H1 (cell line): ENCODE results near the gene FOXN1. TPM values are rescaled to one million over a fixed set of nuclear protein-coding genes. Genes with fewer than 3 reads are reported as not detected.

ENCODE experiments used
- CHD1 ChIP-seq: IDR thresholded peaks from 2 replicates; pipeline ENCODE4 v1.6.1; 2012; ENCODE audit warnings: low read depth, low read length, improper control_type of control experiment
- CHD7 ChIP-seq: fragments of 300-600 bp; sonication (generic); IDR thresholded peaks from 2 replicates; pipeline ENCODE4 v1.7.1; 2012; ENCODE audit warnings: low read length, moderate library complexity, mild to moderate bottlenecking, inconsistent platforms; ENCODE audit not compliant: insufficient replicate concordance
- GTF2F1 ChIP-seq: IDR thresholded peaks from 2 replicates; pipeline ENCODE4 v1.6.1; 2012; ENCODE audit warnings: low read depth, low read length, improper control_type of control experiment, borderline replicate concordance
- SIRT6 ChIP-seq: IDR thresholded peaks from one replicate; pipeline ENCODE4 v1.7.1; 2012; ENCODE audit warnings: low read length, inconsistent platforms
- SRF ChIP-seq: IDR thresholded peaks from 2 replicates; pipeline ENCODE4 v1.6.1; 2011; ENCODE audit warnings: mild to moderate bottlenecking, low read depth, low read length, moderate library complexity
- TAF7 ChIP-seq: optimal IDR thresholded peaks from 2 replicates; pipeline ENCODE3; 2011; ENCODE audit warnings: low read depth, mild to moderate bottlenecking, inconsistent platforms, low read length, moderate library complexity, borderline replicate concordance
- TEAD4 ChIP-seq: IDR thresholded peaks from 2 replicates; pipeline ENCODE4 v1.6.1; 2012; ENCODE audit warnings: low read depth, low read length, inconsistent platforms, mixed read lengths
- ZNF274 ChIP-seq: IDR thresholded peaks from 2 replicates; pipeline ENCODE4 v1.7.0; 2012; ENCODE audit warnings: low read length, borderline replicate concordance; ENCODE audit errors: extremely low read depth
- polyA plus RNA-seq, 7 experiments: library from polyadenylated mRNA; depleted of rRNA in 3 of 7; stranded (reverse) in 5 of 7; unstranded in 2 of 7; fragments of >200 nt in 5 of 7; fragments of 200-250 nt in 2 of 7; gene quantifications; 1 replicate in 5 of 7; 2 replicates in 1 of 7; 4 replicates in 1 of 7; pipeline versions ENCODE4 v1.2.1 to v1.2.3, GENCODE V29; 2011 to 2013; ENCODE audit warnings: missing spikeins in 2 of 7, mixed read lengths in 2 of 7
- total RNA-seq: library from RNA; stranded (reverse); fragmentation: NEBNext Ultra II Directional; extraction: Animal tissue kit (Norgen Biotek cat#: 25700); gene quantifications from 2 replicates; pipeline ENCODE4 v1.2.1, GENCODE V29; 2021

Gene FOXN1
- total and polyA plus RNA-seq, 2 of the 8 experiments (the other 6 are each of a cell fraction or from before 2014, with no cell fraction given): not detected

GRCh38 chr17:28480278-28480677 is 25.9 kb upstream of the FOXN1 start (continued):
- no peak for TF ChIP-seq ZNF274
- no peak for TF ChIP-seq CHD7
- no peak for TF ChIP-seq GTF2F1
- TF ChIP-seq TAF7: no peak
- TF ChIP-seq CHD1: no peak
- TF ChIP-seq SRF: no peak
- TF ChIP-seq TEAD4: no peak
- TF ChIP-seq SIRT6: no peak
